Neural progenitor cell (in vitro differentiated cells): ENCODE measurements around the gene FLCN. TPM values are rescaled to one million over a fixed set of nuclear protein-coding genes. Genes with fewer than 3 reads are reported as not detected.

Experiments
- DNase-seq: peaks from one replicate; pipeline ENCODE4 v3.0.0-alpha.2; 2016; ENCODE audit warnings: low spot score
- H2AFZ ChIP-seq: fragments of 200-600 bp; sonication (generic); replicated peaks from 2 replicates; pipeline ENCODE4 v1.6.1; 2016; ENCODE audit warnings: antibody characterized with exemption
- H3F3A ChIP-seq: fragments of 200-600 bp; sonication (generic); 2 replicates; pipeline ENCODE4 v1.6.1; 2016; ENCODE audit warnings: antibody characterized with exemption, low read depth
- H3K27ac ChIP-seq: fragments of 200-600 bp; sonication (generic); 2 replicates; pipeline ENCODE4 v1.5.1; 2016; ENCODE audit warnings: mild to moderate bottlenecking
- H3K27me3 ChIP-seq: fragments of 200-600 bp; sonication (generic); 2 replicates; pipeline ENCODE4 v1.6.1; 2016; ENCODE audit warnings: mild to moderate bottlenecking, moderate library complexity
- H3K36me3 ChIP-seq: fragments of 200-600 bp; sonication (generic); 2 replicates; pipeline ENCODE4 v1.5.1; 2016
- H3K4me1 ChIP-seq: fragments of 200-600 bp; sonication (generic); 2 replicates; pipeline ENCODE4 v1.6.1; 2016; ENCODE audit warnings: mixed run types
- H3K4me2 ChIP-seq: fragments of 200-600 bp; sonication (generic); 2 replicates; pipeline ENCODE4 v1.6.1; 2016
- H3K4me3 ChIP-seq: fragments of 200-600 bp; sonication (generic); 2 replicates; pipeline ENCODE4 v1.5.1; 2016
- H3K79me2 ChIP-seq: fragments of 200-600 bp; sonication (generic); 2 replicates; pipeline ENCODE4 v1.6.1; 2016; ENCODE audit warnings: low read depth
- H3K9ac ChIP-seq: fragments of 200-600 bp; sonication (generic); 2 replicates; pipeline ENCODE4 v1.6.1; 2016
- H3K9me3 ChIP-seq: fragments of 200-600 bp; sonication (generic); 2 replicates; pipeline ENCODE4 v1.5.1; 2016; ENCODE audit warnings: low read depth
- H4K20me1 ChIP-seq: fragments of 200-600 bp; sonication (generic); 2 replicates; pipeline ENCODE4 v1.6.1; 2016; ENCODE audit warnings: low read depth
- H3K27ac Mint-ChIP-seq: 3 replicates; pipeline ENCODE4 v1.8.0; 2021; ENCODE audit warnings: mixed read lengths
- H3K27me3 Mint-ChIP-seq: 2 replicates; pipeline ENCODE4 v1.8.0; 2022; ENCODE audit warnings: low read depth, mild to moderate bottlenecking, inconsistent platforms, moderate library complexity, mixed read lengths; ENCODE audit not compliant: insufficient read depth
- H3K36me3 Mint-ChIP-seq: 3 replicates; pipeline ENCODE4 v1.8.0; 2021; ENCODE audit warnings: mixed read lengths
- H3K4me1 Mint-ChIP-seq: 3 replicates; pipeline ENCODE4 v1.8.0; 2021; ENCODE audit warnings: mixed read lengths
- H3K4me3 Mint-ChIP-seq: 3 replicates; pipeline ENCODE4 v1.8.0; 2021; ENCODE audit warnings: mild to moderate bottlenecking, moderate library complexity, mixed read lengths
- H3K9me3 Mint-ChIP-seq: 3 replicates; pipeline ENCODE4 v1.8.0; 2020; ENCODE audit warnings: mixed read lengths
- EZH2 ChIP-seq: fragments of 200-600 bp; sonication (generic); IDR thresholded peaks from 2 replicates; pipeline ENCODE4 v1.6.1; 2017; ENCODE audit warnings: antibody characterized with exemption, mild to moderate bottlenecking, moderate library complexity
- EZH2phosphoT487 ChIP-seq: fragments of 200-600 bp; sonication (generic); IDR thresholded peaks from 2 replicates; pipeline ENCODE4 v1.6.1; 2017; ENCODE audit warnings: antibody characterized with exemption
- total RNA-seq: library from RNA; depleted of rRNA; stranded (reverse); fragments of >200 nt; gene quantifications from 2 replicates; pipeline ENCODE4 v1.2.3, GENCODE V29; 2015; ENCODE audit warnings: low replicate concordance
- TF ChIP-seq, protein P1 (sequence below): fragments of 200-600 bp; sonication (generic); IDR thresholded peaks from 2 replicates; pipeline ENCODE4 v1.5.1; 2017; ENCODE audit warnings: antibody characterized with exemption, mild to moderate bottlenecking

Gene FLCN
- total RNA-seq, 1 donor from 2014 or later, result 16.3 TPM

GRCh38 chr17:17175340-17175739 lies 61.6 kb downstream of the FLCN start:
- no peaks in the 10 kb centered on the region for H3K9me3 ChIP-seq
- no peaks in the 10 kb centered on the region for H3K4me1 ChIP-seq
- H3K36me3 ChIP-seq, result no peaks in the 10 kb centered on the region
- no peaks in the 10 kb centered on the region for H3K27me3 ChIP-seq
- H3K4me1 Mint-ChIP-seq, result no peaks in the 10 kb centered on the region
- no peaks in the 10 kb centered on the region for H3K79me2 ChIP-seq
- peaks cover 28% of the 10 kb centered on the region for H3K36me3 Mint-ChIP-seq
- H4K20me1 ChIP-seq, result no peaks in the 10 kb centered on the region
- H3K9ac ChIP-seq, result no peak overlapping the region
- H3F3A ChIP-seq, result no peaks in the 10 kb centered on the region
- no peak overlapping the region for H3K4me2 ChIP-seq
- no peak overlapping the region for H3K4me3 Mint-ChIP-seq
- no peak overlapping the region for H3K27ac ChIP-seq
- H3K27ac Mint-ChIP-seq, result no peak overlapping the region
- no peak for DNase-seq
- H2AFZ ChIP-seq, result no peak overlapping the region
- peaks cover 3% of the 10 kb centered on the region for H3K27me3 Mint-ChIP-seq
- H3K9me3 Mint-ChIP-seq, result no peaks in the 10 kb centered on the region
- H3K4me3 ChIP-seq, result no peak overlapping the region
- TF ChIP-seq, protein P1, sequence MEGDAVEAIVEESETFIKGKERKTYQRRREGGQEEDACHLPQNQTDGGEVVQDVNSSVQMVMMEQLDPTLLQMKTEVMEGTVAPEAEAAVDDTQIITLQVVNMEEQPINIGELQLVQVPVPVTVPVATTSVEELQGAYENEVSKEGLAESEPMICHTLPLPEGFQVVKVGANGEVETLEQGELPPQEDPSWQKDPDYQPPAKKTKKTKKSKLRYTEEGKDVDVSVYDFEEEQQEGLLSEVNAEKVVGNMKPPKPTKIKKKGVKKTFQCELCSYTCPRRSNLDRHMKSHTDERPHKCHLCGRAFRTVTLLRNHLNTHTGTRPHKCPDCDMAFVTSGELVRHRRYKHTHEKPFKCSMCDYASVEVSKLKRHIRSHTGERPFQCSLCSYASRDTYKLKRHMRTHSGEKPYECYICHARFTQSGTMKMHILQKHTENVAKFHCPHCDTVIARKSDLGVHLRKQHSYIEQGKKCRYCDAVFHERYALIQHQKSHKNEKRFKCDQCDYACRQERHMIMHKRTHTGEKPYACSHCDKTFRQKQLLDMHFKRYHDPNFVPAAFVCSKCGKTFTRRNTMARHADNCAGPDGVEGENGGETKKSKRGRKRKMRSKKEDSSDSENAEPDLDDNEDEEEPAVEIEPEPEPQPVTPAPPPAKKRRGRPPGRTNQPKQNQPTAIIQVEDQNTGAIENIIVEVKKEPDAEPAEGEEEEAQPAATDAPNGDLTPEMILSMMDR, result no peak
- TF ChIP-seq EZH2phosphoT487 (no peak), EZH2 (no peak)

DNA sequence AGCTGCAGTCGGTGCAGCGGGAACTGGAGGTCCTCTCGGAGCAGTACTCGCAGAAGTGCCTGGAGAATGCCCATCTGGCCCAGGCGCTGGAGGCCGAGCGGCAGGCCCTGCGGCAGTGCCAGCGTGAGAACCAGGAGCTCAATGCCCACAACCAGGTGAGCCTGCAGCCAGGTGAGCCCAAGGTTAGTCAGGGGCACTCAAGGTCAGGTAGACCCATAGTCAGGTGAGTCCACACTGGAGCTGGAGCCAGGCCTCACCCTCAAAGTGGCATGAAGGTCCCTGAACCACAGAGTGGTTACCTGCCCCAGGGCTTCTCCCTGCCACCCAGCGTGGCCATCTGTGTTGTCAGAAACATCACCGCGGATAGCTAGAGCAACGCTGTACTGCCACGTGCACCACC lies 63.0 kb downstream of the FLCN start:
- TF ChIP-seq, protein P1, result no peak
- TF ChIP-seq EZH2phosphoT487 (no peak), EZH2 (no peak)
- no peaks in the 10 kb centered on the region for H3K9me3 Mint-ChIP-seq
- peaks cover 3% of the 10 kb centered on the region for H3K27me3 Mint-ChIP-seq
- Histone ChIP-seq H2AFZ (no peak overlapping the region), H3K4me2 (no peak overlapping the region), H4K20me1 (no peaks in the 10 kb centered on the region), H3F3A (no peaks in the 10 kb centered on the region), H3K27me3 (no peaks in the 10 kb centered on the region), H3K9ac (no peak overlapping the region), H3K9me3 (no peaks in the 10 kb centered on the region), H3K4me3 (no peak overlapping the region), H3K27ac (no peak overlapping the region), H3K36me3 (no peaks in the 10 kb centered on the region), H3K79me2 (no peaks in the 10 kb centered on the region), H3K4me1 (no peaks in the 10 kb centered on the region)
- H3K4me3 Mint-ChIP-seq, result no peak overlapping the region
- no peak overlapping the region for H3K27ac Mint-ChIP-seq
- DNase-seq, result no peak
- no peaks in the 10 kb centered on the region for H3K4me1 Mint-ChIP-seq
- H3K36me3 Mint-ChIP-seq, result peaks cover 28% of the 10 kb centered on the region

DNA sequence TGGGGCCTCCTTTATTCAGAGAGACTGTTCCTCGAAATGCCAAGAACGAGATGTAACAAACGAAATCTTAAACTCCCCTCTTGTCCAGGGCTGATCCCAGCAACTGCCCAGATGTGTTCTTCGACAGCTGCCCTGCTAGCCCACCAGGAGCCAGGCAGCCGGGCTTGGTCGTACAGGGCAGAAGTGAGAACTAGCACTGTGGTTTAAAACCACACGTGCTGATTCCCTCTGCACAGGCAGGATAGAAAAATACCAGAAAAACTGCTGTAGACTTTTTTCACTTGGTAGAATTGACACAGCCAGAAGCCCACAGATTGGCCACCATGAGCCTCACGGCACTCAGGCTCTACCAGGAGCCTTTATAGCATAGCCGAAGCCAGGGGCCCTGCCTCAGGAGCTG lies 64.0 kb downstream of the FLCN start:
- Histone ChIP-seq H3K79me2 (no peaks in the 10 kb centered on the region), H3K27me3 (no peaks in the 10 kb centered on the region), H3F3A (no peaks in the 10 kb centered on the region), H3K9ac (no peak overlapping the region), H2AFZ (no peak overlapping the region), H3K4me2 (no peak overlapping the region), H4K20me1 (no peaks in the 10 kb centered on the region), H3K27ac (no peak overlapping the region), H3K36me3 (no peaks in the 10 kb centered on the region), H3K4me3 (no peak overlapping the region), H3K9me3 (no peaks in the 10 kb centered on the region), H3K4me1 (no peaks in the 10 kb centered on the region)
- no peak for DNase-seq
- peaks cover 32% of the 10 kb centered on the region for H3K36me3 Mint-ChIP-seq
- H3K9me3 Mint-ChIP-seq, result no peaks in the 10 kb centered on the region
- TF ChIP-seq, protein P1, result no peak
- TF ChIP-seq EZH2, result no peak
- TF ChIP-seq EZH2phosphoT487, result no peak
- no peaks in the 10 kb centered on the region for H3K4me1 Mint-ChIP-seq
- H3K4me3 Mint-ChIP-seq, result no peak overlapping the region
- H3K27ac Mint-ChIP-seq, result no peak overlapping the region
- peaks cover 5% of the 10 kb centered on the region for H3K27me3 Mint-ChIP-seq
